ENCODE measurements around the gene ANG.
A peak's percentile ranks its signal among the peaks of the same experiment; 100 is the strongest.

Gene ANG

DNA sequence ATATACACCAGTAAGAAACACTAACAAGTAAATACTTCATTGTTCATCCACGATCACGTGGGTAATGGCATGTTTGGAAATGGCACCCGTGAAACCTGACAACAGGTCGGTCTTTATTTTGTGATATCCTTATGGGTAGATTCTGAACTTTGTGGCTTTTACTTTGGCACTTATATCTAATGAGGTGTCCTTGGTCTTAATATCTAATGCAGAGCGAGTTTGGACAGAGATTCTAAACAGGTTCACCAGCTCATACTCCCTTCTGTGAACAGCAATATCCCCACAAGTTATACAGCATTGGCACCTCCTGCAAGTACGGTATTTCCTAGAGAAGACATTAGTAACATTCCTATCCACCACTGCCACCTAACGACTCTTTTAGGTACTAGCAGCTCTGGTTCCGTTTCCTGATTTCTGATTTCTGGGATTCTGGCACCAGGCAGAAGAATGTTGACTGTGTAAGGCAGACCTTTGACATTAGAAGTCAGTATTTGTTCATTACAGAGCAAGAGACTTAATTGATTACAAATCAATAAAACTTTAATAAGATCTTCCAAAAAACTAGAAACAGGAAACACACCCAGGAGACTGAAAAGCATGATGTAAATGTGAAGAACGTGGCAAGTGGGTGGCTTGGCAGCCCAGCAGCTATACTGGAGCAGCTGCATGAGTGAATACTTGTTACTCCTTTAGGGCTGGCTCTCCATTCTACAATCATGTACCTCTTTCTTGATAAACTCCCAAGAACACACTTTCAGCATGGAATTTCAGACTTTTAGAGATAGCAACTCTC is 2.5 kb downstream of the ANG start:
- DNase-seq (ENCODE audit: insufficient read length, low spot score): peak; percentile 52
- TF ChIP-seq, protein P1, sequence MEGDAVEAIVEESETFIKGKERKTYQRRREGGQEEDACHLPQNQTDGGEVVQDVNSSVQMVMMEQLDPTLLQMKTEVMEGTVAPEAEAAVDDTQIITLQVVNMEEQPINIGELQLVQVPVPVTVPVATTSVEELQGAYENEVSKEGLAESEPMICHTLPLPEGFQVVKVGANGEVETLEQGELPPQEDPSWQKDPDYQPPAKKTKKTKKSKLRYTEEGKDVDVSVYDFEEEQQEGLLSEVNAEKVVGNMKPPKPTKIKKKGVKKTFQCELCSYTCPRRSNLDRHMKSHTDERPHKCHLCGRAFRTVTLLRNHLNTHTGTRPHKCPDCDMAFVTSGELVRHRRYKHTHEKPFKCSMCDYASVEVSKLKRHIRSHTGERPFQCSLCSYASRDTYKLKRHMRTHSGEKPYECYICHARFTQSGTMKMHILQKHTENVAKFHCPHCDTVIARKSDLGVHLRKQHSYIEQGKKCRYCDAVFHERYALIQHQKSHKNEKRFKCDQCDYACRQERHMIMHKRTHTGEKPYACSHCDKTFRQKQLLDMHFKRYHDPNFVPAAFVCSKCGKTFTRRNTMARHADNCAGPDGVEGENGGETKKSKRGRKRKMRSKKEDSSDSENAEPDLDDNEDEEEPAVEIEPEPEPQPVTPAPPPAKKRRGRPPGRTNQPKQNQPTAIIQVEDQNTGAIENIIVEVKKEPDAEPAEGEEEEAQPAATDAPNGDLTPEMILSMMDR (IDR thresholded peaks at IDR 0.05; ENCODE audit: insufficient read depth, missing control alignments): peak; percentile 87
- FAIRE-seq: no peak

DNA sequence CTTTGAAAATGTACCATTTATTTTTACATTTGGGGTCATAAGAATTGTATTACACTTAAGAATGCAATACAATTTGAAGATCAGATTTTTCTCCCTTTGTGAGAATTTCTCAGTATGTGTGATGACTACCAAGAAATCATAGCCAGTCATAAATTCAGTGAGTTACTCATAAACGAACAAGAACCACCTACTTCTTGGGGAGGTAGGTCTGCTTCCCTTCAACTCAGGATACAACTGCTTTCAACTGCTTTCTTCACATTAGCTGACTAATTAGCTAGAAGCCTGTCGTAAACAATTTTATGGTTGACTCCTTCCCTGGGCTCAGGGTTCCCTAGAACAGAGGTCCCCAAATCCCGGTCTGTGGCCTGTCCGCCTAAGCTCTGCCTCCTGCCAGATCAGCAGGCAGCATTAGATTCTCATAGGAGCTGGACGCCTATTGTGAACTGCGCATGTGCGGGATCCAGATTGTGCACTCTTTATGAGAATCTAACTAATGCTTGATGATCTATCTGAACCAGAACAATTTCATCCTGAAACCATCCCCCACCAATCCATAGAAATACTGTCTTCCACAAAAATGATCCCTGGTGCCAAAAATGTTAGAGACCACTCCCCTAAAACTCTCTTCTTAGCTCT is 3.7 kb downstream of the ANG start:
- DNase-seq (ENCODE audit: insufficient read length, low spot score): no peak
- FAIRE-seq: no peak
- TF ChIP-seq, protein P1 (IDR thresholded peaks at IDR 0.05; ENCODE audit: insufficient read depth, missing control alignments): no peak

DNA sequence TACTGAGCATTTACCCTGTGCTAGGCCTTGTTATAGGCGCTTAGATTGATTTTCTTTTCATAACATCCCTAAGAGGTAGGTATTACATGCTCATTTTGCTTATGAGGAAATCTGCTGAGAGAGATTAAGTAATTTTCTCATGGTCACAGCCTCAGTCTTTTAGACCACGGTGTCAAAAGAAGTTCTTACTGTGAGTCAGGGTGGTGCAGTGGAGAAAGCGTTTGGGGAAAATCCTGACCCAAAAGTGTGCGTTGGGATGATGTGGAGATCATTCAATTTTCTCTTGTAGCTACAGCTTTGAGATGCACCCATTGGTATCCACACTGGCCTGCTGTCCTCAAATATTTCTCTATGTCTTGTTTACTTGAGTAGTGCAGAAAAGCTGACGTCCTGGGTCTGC is 8.2 kb downstream of the ANG start:
- TF ChIP-seq, protein P1 (IDR thresholded peaks at IDR 0.05; ENCODE audit: insufficient read depth, missing control alignments): no peak
- no peak for DNase-seq (ENCODE audit: insufficient read length, low spot score)
- FAIRE-seq: no peak

DNA sequence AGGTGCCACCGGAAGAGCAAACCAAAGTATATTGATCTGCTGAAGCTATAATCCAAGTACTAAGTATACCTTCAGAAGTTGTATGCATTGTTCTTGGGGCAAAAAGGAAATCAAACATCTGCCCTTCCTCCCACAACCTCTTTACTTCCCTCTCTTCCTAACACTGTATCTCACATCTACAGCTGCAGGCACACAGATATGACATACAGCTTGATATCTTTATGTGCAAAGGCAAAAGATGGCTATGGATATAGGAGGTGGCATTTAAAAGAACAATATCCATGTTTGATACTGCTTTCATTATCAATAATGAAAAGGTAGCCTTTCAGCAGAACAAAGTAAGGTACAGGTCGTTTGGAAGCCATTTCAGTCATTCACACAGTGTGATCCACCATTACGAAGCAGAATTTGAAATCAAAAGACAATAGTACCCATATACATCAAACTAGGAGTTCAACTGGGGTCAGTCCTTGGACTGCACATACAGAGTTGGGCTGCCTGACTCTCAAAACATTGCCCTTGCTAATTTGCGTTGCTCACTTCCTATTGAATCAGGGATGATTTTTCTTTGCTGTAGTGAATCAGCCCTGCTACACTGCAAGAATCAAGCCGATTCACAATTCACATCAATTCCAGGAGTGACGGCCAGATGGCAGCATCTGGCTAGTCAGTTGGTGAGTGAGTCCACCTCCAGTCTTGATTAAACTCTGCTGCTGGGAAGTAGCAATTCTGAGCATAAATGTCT is 8.9 kb downstream of the ANG start:
- FAIRE-seq (no peak), DNase-seq (ENCODE audit: insufficient read length, low spot score) (no peak)
- TF ChIP-seq, protein P1 (IDR thresholded peaks at IDR 0.05; ENCODE audit: insufficient read depth, missing control alignments): peak; percentile 78

DNA sequence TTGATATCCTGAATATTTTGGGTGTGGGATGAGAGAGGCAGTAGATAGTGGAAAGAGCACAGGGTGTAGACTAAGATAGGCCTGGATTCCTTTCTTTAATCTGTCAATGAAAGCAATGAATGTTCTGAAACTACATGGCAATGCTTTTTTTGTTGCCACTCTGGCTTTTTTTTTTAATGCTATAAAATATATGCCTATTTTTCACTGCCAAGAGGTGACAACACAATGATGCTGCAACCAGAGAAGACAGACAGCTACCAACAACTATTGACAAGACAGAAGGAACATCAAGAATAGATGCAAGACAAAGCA is 9.4 kb downstream of the ANG start:
- TF ChIP-seq, protein P1 (IDR thresholded peaks at IDR 0.05; ENCODE audit: insufficient read depth, missing control alignments): no peak
- DNase-seq (ENCODE audit: insufficient read length, low spot score) (no peak), FAIRE-seq (no peak)

DNA sequence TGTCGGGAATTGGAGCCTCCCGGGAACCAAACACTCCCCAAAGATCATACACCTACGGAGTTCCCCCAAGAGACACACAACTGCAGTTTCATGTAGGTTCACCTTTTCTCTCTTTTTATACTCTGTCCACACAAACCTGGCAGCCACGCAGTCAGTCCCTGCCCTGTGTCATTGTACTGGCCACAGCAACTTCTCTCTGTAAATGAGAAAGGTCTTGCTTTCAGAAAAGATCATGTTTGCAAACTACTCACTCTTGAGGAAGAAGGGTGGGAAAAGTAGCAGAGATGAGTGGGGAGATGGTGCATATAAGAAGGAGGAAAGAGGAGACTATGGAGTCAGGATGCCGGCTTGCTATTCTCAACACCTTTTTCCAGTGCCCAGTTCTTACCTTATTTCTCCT is 10.4 kb downstream of the ANG start:
- DNase-seq (ENCODE audit: insufficient read length, low spot score) (no peak), FAIRE-seq (no peak)
- TF ChIP-seq, protein P1 (IDR thresholded peaks at IDR 0.05; ENCODE audit: insufficient read depth, missing control alignments): no peak

All from D721Med (cell line).